Peyer's patch (tissue), 4 donors: ENCODE measurements around the gene BANP.
"Not testable (repeated sequence)": the region's sequence is repeated elsewhere in the genome, so short reads cannot be mapped to it uniquely, and the experiment has no call there.

ENCODE experiments used
- CTCF ChIP-seq, 6 experiments: fragments of 450-650 bp in 4 of 6; fragments of 200-600 bp in 2 of 6; sonication (generic) in 1 of 6; IDR thresholded peaks; one replicate each; pipeline ENCODE4 v1.5.1; 2017 to 2019; ENCODE audit warnings: antibody characterized with exemption in 6 of 6, mild to moderate bottlenecking in 3 of 6, moderate library complexity in 1 of 6
- POLR2A ChIP-seq, 2 donors: fragments of 450-650 bp; IDR thresholded peaks; one replicate each; pipeline ENCODE4 v1.5.1; 2017; ENCODE audit warnings: antibody characterized with exemption in 2 of 2, mild to moderate bottlenecking in 2 of 2, moderate library complexity in 2 of 2

GRCh38 chr16:88040196-88040876, 89.1 kb downstream of the BANP start:
- not testable (repeated sequence) for TF ChIP-seq CTCF, POLR2A (IDR thresholded peaks at IDR 0.05)
